Measurements from ENCODE around the gene PIPOX.

Gene PIPOX

DNA sequence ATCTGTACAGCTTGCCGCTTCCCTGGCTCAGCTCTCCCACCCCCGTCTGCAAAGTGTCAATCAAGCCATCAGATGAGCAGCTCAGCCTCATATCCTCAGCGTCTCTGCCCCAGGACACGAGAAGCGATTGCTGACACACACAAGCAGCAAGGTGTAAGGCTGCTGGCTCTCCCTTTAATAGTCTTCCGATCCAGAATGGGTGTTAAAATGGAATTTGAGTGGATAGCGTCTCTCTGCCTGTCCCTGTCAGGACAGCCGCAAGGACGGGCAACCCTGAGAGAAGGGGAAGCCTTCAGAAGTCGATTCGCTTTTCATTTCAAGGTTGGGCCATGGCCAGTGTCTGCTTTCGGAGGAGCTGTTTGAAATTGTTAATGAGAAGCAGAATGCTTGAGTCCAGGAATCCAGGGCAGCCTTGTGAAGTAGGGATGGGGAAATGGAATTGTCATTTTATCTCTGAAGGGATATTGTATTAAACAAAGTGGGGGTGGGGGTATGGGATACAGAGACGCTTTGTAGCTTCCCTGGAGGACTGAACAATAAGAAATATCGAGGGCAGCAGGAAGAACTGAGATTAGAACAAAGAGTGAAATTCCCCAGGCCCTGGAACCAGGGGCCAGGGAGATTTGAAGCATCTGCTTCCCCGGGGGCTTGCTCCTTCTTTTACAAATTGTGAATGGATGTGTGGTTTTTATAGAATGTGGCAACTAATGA lies 4.7 kb upstream of the PIPOX start:
- Histone ChIP-seq H3K9ac (ENCODE audit: low read length) (no peak overlapping the region), H3K27ac (ENCODE audit: low read length) (no peak overlapping the region), H3K9me3 (replicated peaks; ENCODE audit: insufficient read depth, low read length) (no peaks in the 10 kb centered on the region), H4K20me1 (ENCODE audit: insufficient read depth, low read length) (no peaks in the 10 kb centered on the region), H3K9me2 (replicated peaks; ENCODE audit: insufficient read depth, low read length) (no peaks in the 10 kb centered on the region), H3K4me3 (ENCODE audit: low read length) (no peak overlapping the region), H3K36me3 (replicated peaks; ENCODE audit: insufficient read depth, low read length) (no peaks in the 10 kb centered on the region), H3K4me1 (ENCODE audit: low read length) (peaks cover 10% of the 10 kb centered on the region), H2AFZ (ENCODE audit: low read length) (no peak overlapping the region), H3K27me3 (replicated peaks; ENCODE audit: insufficient read depth, low read length) (peaks cover 21% of the 10 kb centered on the region), H3K4me2 (ENCODE audit: low read depth, low read length) (no peak overlapping the region), H3F3A (ENCODE audit: insufficient read depth, low read length) (0 out of 2 replicates have a peak, but pooled peaks cover 5% of the 10 kb centered on the region), H3K79me2 (ENCODE audit: low read length) (no peaks in the 10 kb centered on the region)
- no peak for TF ChIP-seq EZH2 (optimal IDR thresholded peaks at IDR 0.05; ENCODE audit: low read depth, low read length)
- no peak for TF ChIP-seq EZH2phosphoT487 (IDR thresholded peaks at IDR 0.05; ENCODE audit: low read length)
- TF ChIP-seq, protein P1, sequence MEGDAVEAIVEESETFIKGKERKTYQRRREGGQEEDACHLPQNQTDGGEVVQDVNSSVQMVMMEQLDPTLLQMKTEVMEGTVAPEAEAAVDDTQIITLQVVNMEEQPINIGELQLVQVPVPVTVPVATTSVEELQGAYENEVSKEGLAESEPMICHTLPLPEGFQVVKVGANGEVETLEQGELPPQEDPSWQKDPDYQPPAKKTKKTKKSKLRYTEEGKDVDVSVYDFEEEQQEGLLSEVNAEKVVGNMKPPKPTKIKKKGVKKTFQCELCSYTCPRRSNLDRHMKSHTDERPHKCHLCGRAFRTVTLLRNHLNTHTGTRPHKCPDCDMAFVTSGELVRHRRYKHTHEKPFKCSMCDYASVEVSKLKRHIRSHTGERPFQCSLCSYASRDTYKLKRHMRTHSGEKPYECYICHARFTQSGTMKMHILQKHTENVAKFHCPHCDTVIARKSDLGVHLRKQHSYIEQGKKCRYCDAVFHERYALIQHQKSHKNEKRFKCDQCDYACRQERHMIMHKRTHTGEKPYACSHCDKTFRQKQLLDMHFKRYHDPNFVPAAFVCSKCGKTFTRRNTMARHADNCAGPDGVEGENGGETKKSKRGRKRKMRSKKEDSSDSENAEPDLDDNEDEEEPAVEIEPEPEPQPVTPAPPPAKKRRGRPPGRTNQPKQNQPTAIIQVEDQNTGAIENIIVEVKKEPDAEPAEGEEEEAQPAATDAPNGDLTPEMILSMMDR (IDR thresholded peaks at IDR 0.05; ENCODE audit: low read length) = no peak
- DNase-seq = no peak

DNA sequence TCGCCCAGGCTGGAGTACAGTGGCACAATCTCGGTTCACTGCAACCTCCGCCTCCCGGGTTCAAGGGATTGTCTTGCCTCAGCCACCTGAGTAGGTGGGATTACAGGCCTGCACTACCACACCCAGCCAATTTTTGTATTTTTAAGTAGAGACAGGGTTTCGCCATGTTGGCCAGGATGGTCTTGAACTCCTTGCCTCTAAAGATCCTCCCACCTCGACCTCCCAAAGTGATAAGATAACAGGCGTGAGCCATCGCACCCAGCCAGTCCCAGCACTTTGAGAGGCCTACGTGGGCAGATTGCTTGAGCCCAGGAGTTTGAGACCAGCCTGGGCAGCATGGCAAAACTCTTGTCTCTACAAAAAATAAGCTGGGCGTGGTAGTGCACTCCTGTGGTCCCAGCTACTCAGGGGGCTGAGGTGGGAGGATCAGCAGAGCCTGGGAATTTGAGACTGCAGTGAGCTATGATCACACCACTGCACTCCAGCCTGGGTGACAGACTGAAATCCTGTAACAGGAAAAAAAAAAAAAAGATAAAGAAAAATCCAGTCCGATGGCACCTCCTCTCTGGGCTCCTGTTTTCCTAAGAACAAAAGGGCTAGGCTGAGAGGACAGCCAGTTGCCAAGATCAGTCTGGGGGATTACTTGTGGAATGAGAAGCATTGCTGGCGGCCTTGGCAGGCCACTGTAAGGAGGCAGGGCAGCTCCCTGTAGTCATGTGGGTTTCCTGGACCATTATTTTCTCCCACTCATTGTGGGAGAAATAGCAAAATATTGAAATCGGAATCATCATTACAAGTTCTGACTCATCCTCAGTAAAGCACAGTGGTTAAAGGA lies 3.0 kb upstream of the PIPOX start:
- no peak overlapping the region for H2AFZ ChIP-seq (ENCODE audit: low read length)
- peaks cover 10% of the 10 kb centered on the region; the same call in 1 of the 2 replicates for H3F3A ChIP-seq (ENCODE audit: insufficient read depth, low read length)
- H3K9me3 ChIP-seq (replicated peaks; ENCODE audit: insufficient read depth, low read length) = no peaks in the 10 kb centered on the region
- H3K36me3 ChIP-seq (replicated peaks; ENCODE audit: insufficient read depth, low read length) = no peaks in the 10 kb centered on the region
- 0 out of 2 replicates have a peak, but pooled peaks cover 4% of the 10 kb centered on the region for H3K27me3 ChIP-seq (replicated peaks; ENCODE audit: insufficient read depth, low read length)
- no peak overlapping the region for H3K4me3 ChIP-seq (ENCODE audit: low read length)
- H3K9ac ChIP-seq (ENCODE audit: low read length) = no peak overlapping the region
- TF ChIP-seq EZH2phosphoT487 (IDR thresholded peaks at IDR 0.05; ENCODE audit: low read length) (no peak), EZH2 (optimal IDR thresholded peaks at IDR 0.05; ENCODE audit: low read depth, low read length) (no peak)
- TF ChIP-seq, protein P1 (IDR thresholded peaks at IDR 0.05; ENCODE audit: low read length) = no peak
- no peaks in the 10 kb centered on the region for H3K79me2 ChIP-seq (ENCODE audit: low read length)
- H3K27ac ChIP-seq (ENCODE audit: low read length) = no peak overlapping the region
- DNase-seq = no peak
- H3K4me1 ChIP-seq (ENCODE audit: low read length) = peaks cover 14% of the 10 kb centered on the region
- no peaks in the 10 kb centered on the region for H4K20me1 ChIP-seq (ENCODE audit: insufficient read depth, low read length)
- H3K4me2 ChIP-seq (ENCODE audit: low read depth, low read length) = no peak overlapping the region
- no peaks in the 10 kb centered on the region for H3K9me2 ChIP-seq (replicated peaks; ENCODE audit: insufficient read depth, low read length)

DNA sequence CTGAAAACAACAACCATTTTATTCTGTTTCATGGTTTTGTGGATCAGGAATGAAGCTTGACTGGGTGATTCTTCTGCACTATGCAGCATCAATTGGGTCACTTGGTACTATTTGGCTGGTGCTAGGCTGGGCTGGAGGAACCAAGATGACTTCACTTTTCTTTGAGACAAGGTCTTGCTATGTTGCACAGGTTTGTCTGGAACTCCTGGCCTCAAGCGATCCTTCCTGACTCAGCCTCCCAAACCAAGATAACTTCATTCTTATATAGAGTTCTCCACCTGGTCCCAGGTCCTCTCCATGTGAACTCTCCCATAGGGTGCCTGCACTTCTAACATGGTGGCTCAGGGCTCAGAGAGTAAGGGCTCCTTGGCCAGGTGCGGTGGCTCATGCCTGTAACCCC lies 1.9 kb upstream of the PIPOX start:
- Histone ChIP-seq H3K79me2 (ENCODE audit: low read length) (no peaks in the 10 kb centered on the region), H3K9me3 (replicated peaks; ENCODE audit: insufficient read depth, low read length) (no peaks in the 10 kb centered on the region), H3K4me3 (ENCODE audit: low read length) (no peak overlapping the region), H3K9ac (ENCODE audit: low read length) (no peak overlapping the region), H3F3A (ENCODE audit: insufficient read depth, low read length) (peaks cover 10% of the 10 kb centered on the region; the same call in 1 of the 2 replicates), H3K27ac (ENCODE audit: low read length) (no peak overlapping the region), H4K20me1 (ENCODE audit: insufficient read depth, low read length) (no peaks in the 10 kb centered on the region), H3K9me2 (replicated peaks; ENCODE audit: insufficient read depth, low read length) (no peaks in the 10 kb centered on the region), H2AFZ (ENCODE audit: low read length) (no peak overlapping the region), H3K4me2 (ENCODE audit: low read depth, low read length) (no peak overlapping the region), H3K4me1 (ENCODE audit: low read length) (peaks cover 14% of the 10 kb centered on the region), H3K27me3 (replicated peaks; ENCODE audit: insufficient read depth, low read length) (no peaks in the 10 kb centered on the region), H3K36me3 (replicated peaks; ENCODE audit: insufficient read depth, low read length) (no peaks in the 10 kb centered on the region)
- TF ChIP-seq, protein P1 (IDR thresholded peaks at IDR 0.05; ENCODE audit: low read length) = no peak
- no peak for TF ChIP-seq EZH2phosphoT487 (IDR thresholded peaks at IDR 0.05; ENCODE audit: low read length)
- TF ChIP-seq EZH2 (optimal IDR thresholded peaks at IDR 0.05; ENCODE audit: low read depth, low read length) = no peak
- DNase-seq = no peak

All from MM.1S (cell line).